Breast epithelium (tissue), 4 donors: ENCODE data around the gene PCP4. TPM values are rescaled to one million over a fixed set of nuclear protein-coding genes. Genes with fewer than 3 reads are reported as not detected.

ENCODE experiments used
- DNase-seq, 2 donors: peaks; one replicate each; pipeline ENCODE4 v3.0.0-alpha.2; 2019; ENCODE audit warnings: low spot score in 2 of 2
- H3K27ac ChIP-seq, 2 donors: fragments of 200-600 bp; sonication (generic) in 1 of 2; one replicate each; pipeline ENCODE4 v1.5.1; 2016 to 2019; ENCODE audit warnings: mild to moderate bottlenecking in 1 of 2
- H3K27me3 ChIP-seq, 2 donors: fragments of 200-600 bp; sonication (generic) in 1 of 2; one replicate each; pipeline versions ENCODE4 v1.5.1 to v1.6.0; 2017 to 2019; ENCODE audit warnings: control low read depth in 1 of 2, mild to moderate bottlenecking in 1 of 2
- H3K36me3 ChIP-seq: fragments of 200-600 bp; one replicate; pipeline ENCODE4 v1.5.1; 2019
- H3K4me1 ChIP-seq, 2 donors: fragments of 200-600 bp; sonication (generic); one replicate each; pipeline ENCODE4 v1.5.1; 2016 to 2019; ENCODE audit warnings: control low read depth in 1 of 2
- H3K4me3 ChIP-seq, 3 donors: fragments of 200-600 bp; sonication (generic); 1 replicate in 2 of 3; 2 replicates in 1 of 3; pipeline ENCODE4 v1.5.1; 2016 to 2019; ENCODE audit warnings: mild to moderate bottlenecking in 3 of 3, moderate library complexity in 2 of 3
- H3K9me3 ChIP-seq, 2 donors: fragments of 200-600 bp; sonication (generic) in 1 of 2; one replicate each; pipeline ENCODE4 v1.5.1; 2016 to 2019; ENCODE audit warnings: control low read depth in 1 of 2
- POLR2A ChIP-seq: fragments of 450-650 bp; IDR thresholded peaks from one replicate; pipeline ENCODE4 v1.6.1; 2016; ENCODE audit warnings: antibody characterized with exemption, mild to moderate bottlenecking, moderate library complexity
- POLR2AphosphoS5 ChIP-seq, 3 donors: sonication (generic); formaldehyde crosslinking; IDR thresholded peaks; one replicate each; pipeline ENCODE4 v1.6.1; 2017; ENCODE audit warnings: antibody characterized with exemption in 3 of 3
- intact Hi-C: fragments of 100-400 bp; cut with DNase I; formaldehyde crosslinking; loops from one replicate; pipeline ENCODE4 v1.15.1; 2023; ENCODE audit warnings: low total_unique reads
- total RNA-seq, 3 donors: library from RNA; depleted of rRNA; stranded (reverse); fragments of >200 nt; gene quantifications; one replicate each; pipeline ENCODE4 v1.1.0, GENCODE V29; 2016
- TF ChIP-seq, protein P1 (sequence below), 3 donors: fragments of 450-650 bp; IDR thresholded peaks; one replicate each; pipeline ENCODE4 v1.5.1; 2016 to 2017; ENCODE audit warnings: antibody characterized with exemption in 3 of 3, mild to moderate bottlenecking in 3 of 3, moderate library complexity in 3 of 3

PCP4 gene
- total RNA-seq, 3 donors from 2014 or later: 2.3 TPM; not detected in 1

DNA sequence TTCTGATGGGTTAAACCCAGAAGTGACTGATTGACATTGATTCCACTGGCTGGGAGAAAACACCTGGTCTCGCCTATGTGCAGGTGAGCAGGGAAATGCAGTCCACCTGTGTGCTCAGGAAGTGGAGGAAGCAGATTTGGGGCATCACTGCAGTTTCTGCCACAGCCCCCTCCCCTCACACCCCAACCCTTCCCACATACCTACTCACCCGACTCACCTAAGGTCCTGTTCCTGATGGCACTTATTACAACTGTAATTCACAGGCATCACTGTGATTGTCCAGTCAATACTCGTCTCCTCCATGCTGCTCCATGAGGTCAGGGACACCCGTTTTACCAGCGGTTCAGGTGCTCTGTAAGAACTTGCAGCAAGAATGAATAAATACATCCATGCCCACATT lies 68.5 kb downstream of the PCP4 start:
- Histone ChIP-seq H3K27ac (no peak overlapping the region), H3K36me3 (no peaks in the 10 kb centered on the region), H3K4me1 (no peaks in the 10 kb centered on the region), H3K27me3 (peaks cover 0 to 4% of the 10 kb centered on the region in 2 donors), H3K9me3 (no peaks in the 10 kb centered on the region), H3K4me3 (no peak overlapping the region)
- no peak for DNase-seq
- TF ChIP-seq POLR2AphosphoS5 (IDR thresholded peaks at IDR 0.05) (no peak), POLR2A (no peak)
- TF ChIP-seq, protein P1, sequence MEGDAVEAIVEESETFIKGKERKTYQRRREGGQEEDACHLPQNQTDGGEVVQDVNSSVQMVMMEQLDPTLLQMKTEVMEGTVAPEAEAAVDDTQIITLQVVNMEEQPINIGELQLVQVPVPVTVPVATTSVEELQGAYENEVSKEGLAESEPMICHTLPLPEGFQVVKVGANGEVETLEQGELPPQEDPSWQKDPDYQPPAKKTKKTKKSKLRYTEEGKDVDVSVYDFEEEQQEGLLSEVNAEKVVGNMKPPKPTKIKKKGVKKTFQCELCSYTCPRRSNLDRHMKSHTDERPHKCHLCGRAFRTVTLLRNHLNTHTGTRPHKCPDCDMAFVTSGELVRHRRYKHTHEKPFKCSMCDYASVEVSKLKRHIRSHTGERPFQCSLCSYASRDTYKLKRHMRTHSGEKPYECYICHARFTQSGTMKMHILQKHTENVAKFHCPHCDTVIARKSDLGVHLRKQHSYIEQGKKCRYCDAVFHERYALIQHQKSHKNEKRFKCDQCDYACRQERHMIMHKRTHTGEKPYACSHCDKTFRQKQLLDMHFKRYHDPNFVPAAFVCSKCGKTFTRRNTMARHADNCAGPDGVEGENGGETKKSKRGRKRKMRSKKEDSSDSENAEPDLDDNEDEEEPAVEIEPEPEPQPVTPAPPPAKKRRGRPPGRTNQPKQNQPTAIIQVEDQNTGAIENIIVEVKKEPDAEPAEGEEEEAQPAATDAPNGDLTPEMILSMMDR (IDR thresholded peaks at IDR 0.05): no peak
- intact Hi-C loops: no loop called here

DNA sequence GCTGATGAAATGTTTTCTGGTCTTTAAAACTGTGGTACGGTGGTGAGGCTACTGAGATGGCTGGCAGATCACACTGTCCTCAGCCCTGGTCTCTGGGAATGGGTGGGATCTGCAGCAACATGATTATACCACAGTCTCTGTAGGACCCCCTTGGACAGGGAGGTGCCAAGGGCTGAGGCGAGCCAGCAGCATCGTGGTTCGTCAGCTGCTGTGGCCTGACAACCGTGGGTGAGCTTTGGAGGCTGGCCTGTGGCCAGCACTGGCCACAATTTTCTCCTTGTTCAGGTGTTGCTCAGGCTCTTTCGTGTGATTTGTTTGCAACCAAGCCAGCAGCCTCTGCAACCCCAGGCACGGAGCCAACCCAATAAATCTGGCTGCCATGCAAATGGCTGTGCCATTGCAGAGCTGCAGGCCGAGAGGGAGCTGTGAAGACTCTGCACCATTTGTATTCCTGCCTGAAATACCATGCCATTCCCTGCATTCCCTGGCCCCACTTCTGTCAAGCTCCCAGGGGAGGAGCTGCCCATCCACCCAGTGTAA lies 70.9 kb downstream of the PCP4 start:
- DNase-seq: no peak
- peaks cover 0 to 4% of the 10 kb centered on the region in 2 donors for H3K27me3 ChIP-seq

DNA sequence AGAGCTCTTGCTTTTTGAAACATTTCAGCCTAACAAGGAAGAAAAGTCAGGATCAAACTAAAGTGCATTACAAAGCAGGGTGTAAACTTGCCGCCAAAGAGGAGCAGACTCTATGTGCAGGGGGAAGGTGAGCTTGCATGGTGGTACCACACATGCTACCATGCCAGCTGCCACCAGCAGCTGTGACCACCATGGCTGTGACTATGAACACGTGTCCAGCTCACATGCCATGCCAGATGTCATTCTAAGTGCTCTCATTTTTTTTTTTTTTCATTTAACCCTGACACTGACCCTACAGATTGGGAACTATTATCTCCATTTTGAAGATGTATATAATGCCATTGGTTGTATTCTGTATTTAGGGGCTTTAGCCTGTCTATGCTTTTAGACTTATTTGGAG lies 79.0 kb downstream of the PCP4 start:
- intact Hi-C loops: no loop called here
- TF ChIP-seq POLR2AphosphoS5 (IDR thresholded peaks at IDR 0.05) (no peak), POLR2A (no peak)
- TF ChIP-seq, protein P1 (IDR thresholded peaks at IDR 0.05): no peak
- Histone ChIP-seq H3K36me3 (no peaks in the 10 kb centered on the region), H3K27me3 (peaks cover 0 to 2% of the 10 kb centered on the region in 2 donors), H3K4me1 (no peaks in the 10 kb centered on the region), H3K27ac (no peak overlapping the region), H3K9me3 (peaks cover 0 to 15% of the 10 kb centered on the region in 2 donors), H3K4me3 (no peak overlapping the region)
- DNase-seq: no peak

More for the DNA sequence above, 70.9 kb downstream of the PCP4 start:
- no peaks in the 10 kb centered on the region for H3K4me1 ChIP-seq
- no peak overlapping the region for H3K27ac ChIP-seq
- H3K36me3 ChIP-seq: no peaks in the 10 kb centered on the region
- intact Hi-C loops: no loop called here
- no peak for TF ChIP-seq POLR2A
- TF ChIP-seq, protein P1 (IDR thresholded peaks at IDR 0.05): no peak
- TF ChIP-seq POLR2AphosphoS5 (IDR thresholded peaks at IDR 0.05): no peak
- no peaks in the 10 kb centered on the region for H3K9me3 ChIP-seq
- no peak overlapping the region for H3K4me3 ChIP-seq

DNA sequence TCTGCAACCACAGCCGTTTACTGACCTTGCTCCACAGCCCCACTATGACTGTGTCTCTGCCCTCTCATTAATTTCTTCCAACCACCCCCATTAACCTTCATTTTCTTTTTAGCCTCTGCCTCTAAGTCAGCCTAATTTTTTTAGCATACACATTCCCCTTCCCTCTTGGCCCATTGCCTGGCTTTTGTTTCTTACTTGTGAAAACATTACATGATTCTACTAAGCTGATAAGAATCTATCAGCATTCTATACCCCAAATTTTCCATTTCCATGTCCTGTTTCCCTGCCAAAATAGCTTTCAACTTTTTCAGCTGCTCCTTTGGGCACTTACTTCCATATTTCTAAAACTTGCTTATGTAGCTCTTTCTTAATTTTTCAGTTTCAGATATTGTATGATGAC lies 79.8 kb downstream of the PCP4 start:
- TF ChIP-seq POLR2A (no peak), POLR2AphosphoS5 (IDR thresholded peaks at IDR 0.05) (no peak)
- TF ChIP-seq, protein P1 (IDR thresholded peaks at IDR 0.05): no peak
- H3K27ac ChIP-seq: no peak overlapping the region
- intact Hi-C loops: no loop called here
- peaks cover 0 to 15% of the 10 kb centered on the region in 2 donors for H3K9me3 ChIP-seq
- H3K4me3 ChIP-seq: no peak overlapping the region
- DNase-seq: no peak
- peaks cover 0 to 4% of the 10 kb centered on the region in 2 donors for H3K27me3 ChIP-seq
- no peaks in the 10 kb centered on the region for H3K36me3 ChIP-seq
- no peaks in the 10 kb centered on the region for H3K4me1 ChIP-seq

DNA sequence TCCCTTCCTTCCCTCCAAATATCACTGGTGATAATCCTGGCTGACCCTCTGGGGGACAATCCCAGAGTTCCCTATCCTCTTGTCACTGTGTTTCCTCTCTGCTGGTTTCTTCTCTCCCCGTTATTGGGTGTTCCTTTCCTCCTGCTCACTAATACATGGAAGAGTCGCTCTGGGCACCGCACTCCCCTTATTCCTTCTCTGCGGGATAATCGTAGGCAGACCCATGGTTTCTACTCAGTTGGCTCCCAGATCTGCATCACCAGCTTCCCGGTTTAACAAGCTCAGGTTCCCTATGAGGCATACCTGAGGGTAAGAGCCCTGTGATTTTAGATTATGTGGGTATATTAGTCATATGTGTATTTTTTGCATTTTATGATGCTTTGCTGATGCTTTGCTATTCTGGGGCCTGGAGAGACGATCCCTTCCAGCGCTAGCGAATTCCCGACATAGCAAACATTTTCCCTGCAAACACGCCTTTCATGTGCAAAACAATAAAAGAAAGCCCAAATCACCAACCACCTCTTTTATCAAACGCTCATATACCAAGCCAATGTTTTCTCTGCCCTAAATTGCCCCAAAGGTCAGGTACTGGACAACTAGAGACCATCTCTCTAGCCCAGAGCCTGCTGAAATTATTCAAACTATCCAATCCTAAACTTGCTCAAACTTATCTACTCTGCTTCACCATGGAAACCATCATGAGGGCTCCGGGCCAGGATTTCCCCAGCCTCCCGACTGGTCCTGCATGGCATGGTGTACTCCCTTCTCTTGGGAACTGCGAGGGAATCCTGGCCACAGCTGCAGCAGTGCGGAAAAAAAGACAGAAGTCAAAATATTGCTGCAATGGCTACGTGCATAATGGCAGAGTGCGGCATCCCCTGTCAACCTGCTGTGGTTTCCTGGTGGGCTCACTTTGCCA lies 84.2 kb downstream of the PCP4 start:
- Histone ChIP-seq H3K27me3 (peaks cover 0 to 4% of the 10 kb centered on the region in 2 donors), H3K4me3 (no peak overlapping the region), H3K36me3 (no peaks in the 10 kb centered on the region), H3K4me1 (no peaks in the 10 kb centered on the region), H3K27ac (no peak overlapping the region), H3K9me3 (peaks cover 0 to 6% of the 10 kb centered on the region in 2 donors)
- TF ChIP-seq, protein P1 (IDR thresholded peaks at IDR 0.05): no peak
- TF ChIP-seq POLR2AphosphoS5 (IDR thresholded peaks at IDR 0.05): no peak
- TF ChIP-seq POLR2A: no peak
- no peak for DNase-seq
- intact Hi-C loops: loop anchor here (5.0 kb wide), 1 partner anchor 196 kb away; no protein-coding TSS in a partner anchor
